HG02973 (cell line): ENCODE measurements around the gene COX10.
"Not testable (repeated sequence)": the region's sequence is repeated elsewhere in the genome, so short reads cannot be mapped to it uniquely, and the experiment has no call there.

ENCODE experiments used
- ATAC-seq: cut with Tn5 transposase; IDR thresholded peaks from one replicate; pipeline ENCODE4 v1.9.1; 2021; ENCODE audit warnings: moderate library complexity; ENCODE audit not compliant: unreplicated experiment

The COX10 gene

DNA sequence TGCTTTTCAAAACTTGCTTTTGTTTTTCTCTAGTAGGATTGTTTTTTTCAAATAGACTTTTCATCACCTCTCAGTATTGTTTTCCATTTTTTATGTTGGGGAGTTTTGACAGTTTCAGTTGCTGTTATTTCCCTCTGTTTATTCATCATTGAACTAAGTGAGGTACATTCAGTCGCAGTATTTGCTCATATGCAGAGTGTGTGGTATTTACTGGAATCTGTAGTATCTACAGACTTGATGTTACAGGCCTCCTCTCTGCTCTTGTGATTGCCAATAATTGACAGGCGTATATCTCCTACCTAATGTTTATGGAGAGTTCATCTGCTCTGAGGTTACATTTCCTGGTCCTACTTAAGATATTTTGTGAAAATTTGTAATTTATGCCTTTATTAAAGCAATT is 49.6 kb downstream of the COX10 start:
- ATAC-seq: peak; percentile 77

GRCh38 chr17:14119546-14119945 is 50.2 kb downstream of the COX10 start:
- ATAC-seq: no peak

DNA sequence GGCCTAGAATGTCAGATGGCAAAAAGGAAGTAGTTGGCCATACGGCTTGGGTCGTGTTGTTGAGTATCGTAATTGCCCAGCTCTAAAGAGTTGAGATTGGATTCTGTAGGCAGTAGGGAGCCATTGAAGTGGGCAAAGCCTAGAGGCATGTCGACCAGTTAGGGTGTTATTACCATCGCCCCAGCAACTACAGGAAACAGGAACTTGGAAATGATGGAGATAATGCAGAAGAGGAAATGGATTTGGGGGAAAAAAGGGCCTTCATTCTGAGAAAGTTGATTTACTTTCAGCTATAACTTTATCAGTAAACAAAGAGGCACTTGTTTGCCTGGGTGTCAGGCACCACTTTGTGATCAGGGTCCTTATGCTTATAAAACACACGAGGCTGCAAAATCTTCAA is 52.6 kb downstream of the COX10 start:
- no peak for ATAC-seq

- no peak for ATAC-seq
Measured at GRCh38 chr17:14123619-14124278, 54.4 kb downstream of the COX10 start.

GRCh38 chr17:14124854-14125253 is 55.5 kb downstream of the COX10 start:
- ATAC-seq: no peak

DNA sequence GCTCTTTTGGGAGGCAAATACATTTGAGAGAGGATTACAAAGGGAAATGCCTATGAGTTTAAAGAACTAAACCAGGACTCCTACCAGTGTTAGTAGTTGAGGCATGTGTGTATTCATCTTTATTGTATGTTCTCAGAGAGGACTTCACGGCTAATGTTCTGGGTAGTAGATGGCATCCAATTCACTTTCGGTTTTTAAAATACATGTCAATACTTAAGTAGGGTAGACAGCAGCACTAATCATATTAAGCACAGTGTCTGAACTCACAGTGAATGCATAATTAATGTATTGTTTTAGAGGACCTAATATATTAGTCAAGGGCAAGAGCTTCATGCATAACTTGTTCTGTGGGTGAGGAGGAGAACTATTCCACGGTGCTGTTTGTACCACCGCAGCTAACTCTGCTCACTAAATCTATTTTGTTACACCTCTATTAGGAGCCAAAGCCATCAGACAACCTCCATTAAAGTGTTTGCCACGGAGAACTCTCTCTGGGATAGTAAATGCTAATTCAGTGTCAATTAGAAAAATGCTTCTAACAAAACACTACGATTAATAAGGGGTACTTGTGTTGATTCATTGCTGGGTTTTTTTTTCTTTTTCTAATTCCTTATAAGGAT is 56.3 kb downstream of the COX10 start:
- ATAC-seq: no peak

DNA sequence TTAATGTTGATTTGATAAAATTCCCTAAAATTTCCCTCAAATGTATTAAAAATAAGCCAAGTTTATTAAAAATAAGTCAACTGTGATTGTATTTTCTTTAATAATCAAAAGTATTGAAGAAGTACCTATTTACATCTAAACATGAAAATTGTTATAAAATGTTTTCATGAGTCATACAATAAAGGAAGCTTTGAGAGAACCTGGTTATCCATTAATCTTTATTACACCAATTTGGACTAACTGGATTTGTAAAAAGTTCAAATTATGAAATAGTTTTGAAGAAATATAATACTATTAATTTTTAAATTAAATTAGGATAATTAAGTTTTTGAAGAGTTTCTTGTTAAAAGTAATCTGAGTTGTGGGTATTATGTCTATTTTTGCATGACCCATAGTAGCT is 63.8 kb downstream of the COX10 start:
- ATAC-seq: no peak

DNA sequence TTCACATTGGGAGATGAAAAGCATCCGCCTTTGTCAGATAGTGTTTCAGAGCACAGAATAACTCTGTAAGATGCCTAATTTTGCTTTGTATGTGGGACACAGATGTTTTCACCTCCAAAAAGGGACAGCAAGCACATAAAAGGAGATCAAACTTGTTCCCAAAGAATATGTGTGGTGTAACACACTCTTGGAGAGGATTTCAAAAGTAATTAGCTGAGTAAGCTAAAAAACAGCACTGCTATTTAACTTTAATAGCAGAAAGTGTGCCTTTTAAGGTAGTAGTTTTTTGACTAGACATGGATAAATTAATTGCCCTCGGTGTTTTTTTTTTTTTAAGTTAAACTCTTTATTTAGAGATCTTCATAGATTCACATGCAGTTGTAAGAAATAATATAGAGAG is 65.2 kb downstream of the COX10 start:
- ATAC-seq: no peak

- ATAC-seq: no peak
Measured at GRCh38 chr17:14135906-14136590, 66.7 kb downstream of the COX10 start.

DNA sequence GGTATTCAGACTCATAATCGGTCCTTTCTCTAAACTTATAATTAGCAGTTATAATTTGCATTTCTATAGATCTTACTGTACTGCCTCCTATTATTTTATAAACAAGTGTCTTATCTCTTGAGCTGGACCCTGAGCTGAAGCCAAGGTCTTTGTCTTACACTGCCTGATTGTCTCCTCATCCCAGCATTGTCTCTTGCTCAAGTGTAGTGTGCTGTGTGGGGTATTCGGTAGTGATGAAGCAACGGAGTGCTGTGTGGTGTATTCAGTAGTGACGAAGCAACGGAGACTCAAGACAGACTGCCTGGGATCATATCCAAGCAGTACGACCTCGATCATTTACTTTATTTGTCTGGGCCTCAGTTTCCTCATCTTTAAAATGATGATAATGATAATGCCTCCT is 69.3 kb downstream of the COX10 start:
- ATAC-seq: no peak

- no peak for ATAC-seq
Measured at GRCh38 chr17:14143688-14144087, 74.4 kb downstream of the COX10 start.

DNA sequence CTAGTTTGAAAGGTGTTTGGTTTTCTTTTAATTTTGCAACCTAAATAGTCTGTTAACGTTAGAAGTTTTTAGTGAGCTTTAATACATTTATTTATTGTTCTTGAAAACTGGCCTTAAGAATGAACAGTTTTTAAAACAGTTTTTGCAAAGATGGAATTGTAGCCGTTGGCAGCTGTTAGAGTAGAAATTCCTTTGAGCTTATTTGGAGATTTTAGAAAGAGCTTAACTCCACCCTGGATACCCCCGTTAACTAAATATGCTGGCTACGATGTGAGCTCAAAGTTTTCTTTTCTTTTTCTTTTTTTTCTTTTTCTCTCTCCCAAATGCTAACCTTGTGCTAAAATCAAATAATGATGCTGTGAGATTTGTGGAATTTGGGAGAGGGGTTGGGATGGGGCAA is 75.2 kb downstream of the COX10 start:
- no peak for ATAC-seq

GRCh38 chr17:14149751-14150150 is 80.4 kb downstream of the COX10 start:
- ATAC-seq: no peak

DNA sequence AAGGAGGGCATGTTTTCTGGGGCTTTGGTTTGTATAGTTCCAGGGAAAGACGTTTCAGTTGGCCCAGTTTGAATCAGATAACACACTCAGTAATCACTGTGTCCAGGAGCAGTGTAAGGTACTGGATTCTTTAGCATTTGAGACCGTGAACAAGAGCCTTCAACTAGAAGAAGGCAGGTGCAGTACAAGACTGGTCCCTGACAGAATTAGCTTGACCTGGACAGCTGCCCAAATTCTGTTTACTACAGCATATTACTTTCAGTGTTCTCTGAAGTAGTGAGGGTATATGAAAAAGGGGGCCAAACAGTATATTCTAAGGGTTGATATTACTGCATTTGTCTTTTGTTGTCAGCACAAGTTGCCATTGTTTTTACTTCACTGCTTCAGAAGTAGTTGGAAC is 81.3 kb downstream of the COX10 start:
- no peak for ATAC-seq

- no peak for ATAC-seq
Measured at GRCh38 chr17:14152721-14153120, 83.4 kb downstream of the COX10 start.

GRCh38 chr17:14153374-14153773 is 84.1 kb downstream of the COX10 start:
- ATAC-seq: no peak

- ATAC-seq: no peak
Measured at GRCh38 chr17:14156689-14157088, 87.4 kb downstream of the COX10 start.

DNA sequence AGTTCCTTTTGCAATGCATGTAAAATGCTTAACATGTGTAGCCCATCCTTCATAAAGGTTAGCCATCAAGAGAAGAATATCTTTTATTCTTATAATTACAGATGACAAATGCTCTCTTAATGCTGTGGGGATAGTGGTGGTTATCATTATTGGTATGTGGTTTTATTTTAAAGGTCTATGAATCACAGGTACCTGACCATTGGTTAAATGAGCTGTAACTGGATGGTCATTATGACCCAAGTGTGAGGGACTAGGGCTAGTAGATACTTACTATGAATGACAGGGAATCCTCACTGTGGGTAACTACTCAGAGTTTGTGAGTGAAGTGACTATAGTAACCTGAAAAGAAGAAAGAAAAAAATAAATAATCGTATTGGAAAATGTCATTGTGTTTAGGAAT is 88.5 kb downstream of the COX10 start:
- ATAC-seq: no peak

GRCh38 chr17:14158707-14159106 is 89.4 kb downstream of the COX10 start:
- no peak for ATAC-seq

DNA sequence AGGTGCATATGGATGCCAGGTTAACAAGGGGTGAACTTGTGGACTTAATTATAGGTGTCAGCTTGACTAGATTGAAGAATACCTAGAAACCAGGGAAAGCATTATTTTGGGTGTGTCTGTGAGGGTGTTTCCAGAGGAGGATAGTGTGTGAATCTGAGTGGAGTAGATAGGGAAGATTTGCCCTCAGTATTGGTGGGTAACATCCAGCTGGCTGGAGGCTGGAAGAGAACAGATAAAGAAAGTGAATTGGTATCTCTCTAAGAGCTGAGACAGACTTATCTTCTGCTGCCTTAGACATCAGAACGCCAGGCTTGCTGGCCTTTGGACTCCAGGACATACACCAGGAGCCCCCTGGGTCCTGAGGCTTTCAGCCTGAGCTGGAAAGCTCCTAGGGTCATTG is 92.1 kb downstream of the COX10 start:
- ATAC-seq: no peak

DNA sequence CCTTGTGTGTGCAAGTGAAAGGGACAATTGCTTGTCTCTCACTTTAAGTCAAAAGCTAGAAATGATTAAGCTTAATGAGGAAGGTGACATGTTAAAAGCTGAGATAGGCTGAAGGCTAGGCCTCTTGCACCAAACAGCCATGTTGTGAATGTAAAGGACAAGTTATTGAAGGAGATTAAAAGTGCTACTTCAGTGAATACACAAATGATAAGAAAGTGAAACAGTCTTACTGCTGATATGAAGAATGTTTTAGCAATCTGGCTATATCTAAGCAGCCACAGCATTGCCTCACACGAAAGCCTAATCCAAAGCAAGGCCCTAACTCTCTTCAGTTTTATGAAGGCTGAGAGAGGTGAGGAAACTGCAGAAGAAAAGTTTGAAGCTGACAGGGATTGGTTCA is 96.3 kb downstream of the COX10 start:
- ATAC-seq: no peak

DNA sequence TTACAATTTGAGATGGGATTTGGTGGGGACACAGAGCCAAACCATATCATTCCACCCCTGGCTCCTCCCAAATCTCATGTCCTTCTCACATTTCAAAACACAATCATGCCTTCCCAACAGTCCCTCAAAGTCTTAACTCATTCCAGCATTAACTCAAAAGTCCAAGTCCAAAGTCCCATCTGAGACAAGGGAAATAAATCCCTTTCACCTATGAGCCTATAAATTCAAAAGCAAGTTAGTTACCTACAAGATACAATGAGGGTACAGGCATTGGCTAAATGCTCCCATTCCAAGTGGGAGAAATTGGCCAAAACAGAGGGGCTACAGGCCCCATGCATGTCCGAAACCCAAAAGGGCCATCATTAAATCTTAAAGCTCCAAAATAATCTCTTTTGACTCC is 98.5 kb downstream of the COX10 start:
- ATAC-seq: not testable (repeated sequence)
